HL-60 (cell line): ENCODE results near the gene B3GAT3.

ENCODE experiments used
- CTCF ChIP-seq: IDR thresholded peaks from one replicate; pipeline ENCODE4 v1.5.1; 2011; ENCODE audit warnings: low read length, control low read depth, inconsistent platforms; ENCODE audit not compliant: insufficient read depth
- GABPA ChIP-seq: IDR thresholded peaks from 2 replicates; pipeline ENCODE4 v1.6.1; 2012; ENCODE audit warnings: low read depth
- POLR2AphosphoS5 ChIP-seq: IDR thresholded peaks from 2 replicates; pipeline ENCODE4 v1.6.1; 2012; ENCODE audit warnings: low read depth
- TF ChIP-seq, protein P1 (sequence below): IDR thresholded peaks from 2 replicates; pipeline ENCODE4 v1.6.1; 2012; ENCODE audit warnings: low read depth; ENCODE audit not compliant: insufficient replicate concordance

- TF ChIP-seq CTCF: no peak
- TF ChIP-seq, protein P1, sequence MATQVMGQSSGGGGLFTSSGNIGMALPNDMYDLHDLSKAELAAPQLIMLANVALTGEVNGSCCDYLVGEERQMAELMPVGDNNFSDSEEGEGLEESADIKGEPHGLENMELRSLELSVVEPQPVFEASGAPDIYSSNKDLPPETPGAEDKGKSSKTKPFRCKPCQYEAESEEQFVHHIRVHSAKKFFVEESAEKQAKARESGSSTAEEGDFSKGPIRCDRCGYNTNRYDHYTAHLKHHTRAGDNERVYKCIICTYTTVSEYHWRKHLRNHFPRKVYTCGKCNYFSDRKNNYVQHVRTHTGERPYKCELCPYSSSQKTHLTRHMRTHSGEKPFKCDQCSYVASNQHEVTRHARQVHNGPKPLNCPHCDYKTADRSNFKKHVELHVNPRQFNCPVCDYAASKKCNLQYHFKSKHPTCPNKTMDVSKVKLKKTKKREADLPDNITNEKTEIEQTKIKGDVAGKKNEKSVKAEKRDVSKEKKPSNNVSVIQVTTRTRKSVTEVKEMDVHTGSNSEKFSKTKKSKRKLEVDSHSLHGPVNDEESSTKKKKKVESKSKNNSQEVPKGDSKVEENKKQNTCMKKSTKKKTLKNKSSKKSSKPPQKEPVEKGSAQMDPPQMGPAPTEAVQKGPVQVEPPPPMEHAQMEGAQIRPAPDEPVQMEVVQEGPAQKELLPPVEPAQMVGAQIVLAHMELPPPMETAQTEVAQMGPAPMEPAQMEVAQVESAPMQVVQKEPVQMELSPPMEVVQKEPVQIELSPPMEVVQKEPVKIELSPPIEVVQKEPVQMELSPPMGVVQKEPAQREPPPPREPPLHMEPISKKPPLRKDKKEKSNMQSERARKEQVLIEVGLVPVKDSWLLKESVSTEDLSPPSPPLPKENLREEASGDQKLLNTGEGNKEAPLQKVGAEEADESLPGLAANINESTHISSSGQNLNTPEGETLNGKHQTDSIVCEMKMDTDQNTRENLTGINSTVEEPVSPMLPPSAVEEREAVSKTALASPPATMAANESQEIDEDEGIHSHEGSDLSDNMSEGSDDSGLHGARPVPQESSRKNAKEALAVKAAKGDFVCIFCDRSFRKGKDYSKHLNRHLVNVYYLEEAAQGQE: no peak
- no peak for TF ChIP-seq GABPA
- no peak for TF ChIP-seq POLR2AphosphoS5
Measured at GRCh38 chr11:62613291-62613778, 8.5 kb downstream of the B3GAT3 start.
